OCI-LY1 (cell line): ENCODE data around the gene NSFL1C.
"Not testable (repeated sequence)": the region's sequence is repeated elsewhere in the genome, so short reads cannot be mapped to it uniquely, and the experiment has no call there.

Source experiments
- H2AFZ ChIP-seq: fragments of 200-600 bp; sonication (generic), shearing (Covaris generic); 2 replicates; pipeline ENCODE4 v1.6.0; 2014; ENCODE audit warnings: antibody characterized with exemption, mild to moderate bottlenecking, low read length
- H3F3A ChIP-seq: fragments of 200-600 bp; sonication (generic), shearing (Covaris generic); 2 replicates; pipeline ENCODE4 v1.6.0; 2014; ENCODE audit warnings: mild to moderate bottlenecking, antibody characterized with exemption, low read length, moderate library complexity; ENCODE audit not compliant: insufficient read depth
- H3K27ac ChIP-seq: fragments of 200-600 bp; sonication (generic); 2 replicates; pipeline ENCODE4 v1.5.1; 2014; ENCODE audit warnings: low read length, mixed run types, mild to moderate bottlenecking, low read depth; ENCODE audit not compliant: poor library complexity, severe bottlenecking
- H3K27me3 ChIP-seq: fragments of 200-600 bp; sonication (generic); 2 replicates; pipeline ENCODE4 v1.6.0; 2014; ENCODE audit warnings: antibody characterized with exemption, mild to moderate bottlenecking, low read length, moderate library complexity; ENCODE audit not compliant: insufficient read depth
- H3K36me3 ChIP-seq: fragments of 200-600 bp; sonication (generic); 2 replicates; pipeline ENCODE4 v1.6.1; 2014; ENCODE audit warnings: mild to moderate bottlenecking, antibody characterized with exemption, low read length, moderate library complexity, mixed read lengths; ENCODE audit not compliant: insufficient read depth
- H3K4me1 ChIP-seq: fragments of 200-600 bp; sonication (generic); 2 replicates; pipeline ENCODE4 v1.5.1; 2014; ENCODE audit warnings: mild to moderate bottlenecking, low read length, moderate library complexity; ENCODE audit not compliant: insufficient read depth, severe bottlenecking
- H3K4me2 ChIP-seq: fragments of 200-600 bp; sonication (generic), shearing (Covaris generic); 2 replicates; pipeline ENCODE4 v1.6.1; 2014; ENCODE audit warnings: low read length
- H3K4me3 ChIP-seq: fragments of 200-600 bp; sonication (generic); 2 replicates; pipeline ENCODE4 v1.5.1; 2014; ENCODE audit warnings: low read length, low read depth, mild to moderate bottlenecking, mixed read lengths; ENCODE audit not compliant: poor library complexity, severe bottlenecking
- H3K79me2 ChIP-seq: fragments of 200-600 bp; shearing (Covaris generic); 2 replicates; pipeline ENCODE4 v1.6.1; 2016; ENCODE audit warnings: mixed run types, low read length, mixed read lengths; ENCODE audit not compliant: insufficient read depth
- H3K9ac ChIP-seq: fragments of 200-600 bp; sonication (generic), shearing (Covaris generic); 2 replicates; pipeline ENCODE4 v1.6.1; 2014; ENCODE audit warnings: mild to moderate bottlenecking, low read length, mixed read lengths
- H3K9me2 ChIP-seq: fragments of 200-600 bp; sonication (generic), shearing (Covaris generic); 2 replicates; pipeline ENCODE4 v1.6.1; 2014; ENCODE audit warnings: low read depth, mild to moderate bottlenecking, low read length, mixed read lengths
- H3K9me3 ChIP-seq: fragments of 200-600 bp; shearing (Covaris generic); 2 replicates; pipeline ENCODE4 v1.6.1; 2014; ENCODE audit warnings: low read length, mixed read lengths
- H4K20me1 ChIP-seq: fragments of 200-600 bp; sonication (generic), shearing (Covaris generic); 2 replicates; pipeline ENCODE4 v1.6.0; 2016; ENCODE audit warnings: mild to moderate bottlenecking, low read length; ENCODE audit not compliant: insufficient read depth
- EZH2 ChIP-seq: fragments of 200-600 bp; sonication (generic), shearing (Covaris generic); IDR thresholded peaks from 2 replicates; pipeline ENCODE4 v1.8.0; 2017; ENCODE audit warnings: borderline replicate concordance, mixed run types, mild to moderate bottlenecking, antibody characterized with exemption, low read length, moderate library complexity, mixed read lengths
- TF ChIP-seq, protein P1 (sequence below): fragments of 200-600 bp; sonication (generic), shearing (Covaris generic); IDR thresholded peaks from 2 replicates; pipeline ENCODE4 v1.5.1; 2017; ENCODE audit warnings: mild to moderate bottlenecking, antibody characterized with exemption, low read length, moderate library complexity, mixed read lengths

The NSFL1C gene

DNA sequence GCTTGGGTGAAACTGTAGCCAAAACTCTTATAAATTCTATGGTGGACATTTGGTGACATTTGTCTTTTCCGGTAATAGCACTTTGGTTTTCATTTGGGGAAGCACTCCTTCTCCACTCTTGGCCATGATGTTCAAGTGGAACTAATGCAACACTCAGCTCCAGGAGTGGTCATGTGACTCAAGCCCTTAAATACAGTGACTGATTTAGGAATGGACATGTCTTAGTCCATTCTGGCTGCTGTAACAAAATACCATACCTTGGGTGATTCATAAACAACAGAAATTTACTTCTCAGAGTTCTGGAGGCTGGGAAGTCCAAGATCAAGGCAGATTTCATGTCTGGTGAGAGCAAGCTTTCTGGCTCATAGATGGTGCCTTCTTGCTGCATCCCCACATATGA is 63.0 kb downstream of the NSFL1C start:
- Histone ChIP-seq H3K27me3 (peaks cover 5% of the 10 kb centered on the region; the same call in 1 of the 2 replicates), H3K4me1 (peaks cover 2% of the 10 kb centered on the region), H3K79me2 (no peaks in the 10 kb centered on the region), H4K20me1 (no peaks in the 10 kb centered on the region), H3K27ac (no peak overlapping the region), H3K9me2 (no peaks in the 10 kb centered on the region), H3F3A (no peaks in the 10 kb centered on the region), H3K4me2 (no peak overlapping the region), H3K4me3 (no peak overlapping the region), H3K36me3 (no peaks in the 10 kb centered on the region), H2AFZ (no peak overlapping the region), H3K9me3 (no peaks in the 10 kb centered on the region), H3K9ac (no peak overlapping the region)
- TF ChIP-seq, protein P1, sequence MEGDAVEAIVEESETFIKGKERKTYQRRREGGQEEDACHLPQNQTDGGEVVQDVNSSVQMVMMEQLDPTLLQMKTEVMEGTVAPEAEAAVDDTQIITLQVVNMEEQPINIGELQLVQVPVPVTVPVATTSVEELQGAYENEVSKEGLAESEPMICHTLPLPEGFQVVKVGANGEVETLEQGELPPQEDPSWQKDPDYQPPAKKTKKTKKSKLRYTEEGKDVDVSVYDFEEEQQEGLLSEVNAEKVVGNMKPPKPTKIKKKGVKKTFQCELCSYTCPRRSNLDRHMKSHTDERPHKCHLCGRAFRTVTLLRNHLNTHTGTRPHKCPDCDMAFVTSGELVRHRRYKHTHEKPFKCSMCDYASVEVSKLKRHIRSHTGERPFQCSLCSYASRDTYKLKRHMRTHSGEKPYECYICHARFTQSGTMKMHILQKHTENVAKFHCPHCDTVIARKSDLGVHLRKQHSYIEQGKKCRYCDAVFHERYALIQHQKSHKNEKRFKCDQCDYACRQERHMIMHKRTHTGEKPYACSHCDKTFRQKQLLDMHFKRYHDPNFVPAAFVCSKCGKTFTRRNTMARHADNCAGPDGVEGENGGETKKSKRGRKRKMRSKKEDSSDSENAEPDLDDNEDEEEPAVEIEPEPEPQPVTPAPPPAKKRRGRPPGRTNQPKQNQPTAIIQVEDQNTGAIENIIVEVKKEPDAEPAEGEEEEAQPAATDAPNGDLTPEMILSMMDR = no peak
- TF ChIP-seq EZH2 = no peak

DNA sequence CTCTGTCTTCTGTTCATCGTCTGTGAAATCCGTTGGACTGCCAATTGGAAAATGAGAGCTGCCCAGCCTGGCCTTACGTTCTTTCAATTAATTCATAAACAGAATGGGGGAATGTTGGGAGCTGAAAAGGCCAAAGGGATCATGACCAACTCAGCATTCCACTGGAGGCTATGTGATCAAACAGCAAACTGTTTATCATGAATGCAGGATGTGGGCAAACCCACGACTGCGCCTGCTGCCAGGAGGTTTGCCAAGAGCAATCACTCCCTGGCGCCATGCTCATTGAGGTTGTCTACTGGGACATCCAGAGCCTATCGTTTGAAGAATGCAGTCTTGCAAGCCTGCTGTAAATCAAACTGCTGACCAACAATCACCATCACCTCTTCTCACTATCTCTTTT is 64.5 kb downstream of the NSFL1C start:
- no peak overlapping the region for H2AFZ ChIP-seq
- H3K27me3 ChIP-seq = peaks cover 4% of the 10 kb centered on the region; the same call in 1 of the 2 replicates
- no peaks in the 10 kb centered on the region for H3K9me3 ChIP-seq
- H3K4me1 ChIP-seq = peaks cover 11% of the 10 kb centered on the region
- no peaks in the 10 kb centered on the region for H3K36me3 ChIP-seq
- H3K9ac ChIP-seq = no peak overlapping the region
- no peaks in the 10 kb centered on the region for H3F3A ChIP-seq
- H3K4me2 ChIP-seq = no peak overlapping the region
- no peak for TF ChIP-seq EZH2
- TF ChIP-seq, protein P1 = no peak
- no peaks in the 10 kb centered on the region for H4K20me1 ChIP-seq
- no peak overlapping the region for H3K4me3 ChIP-seq
- H3K79me2 ChIP-seq = no peaks in the 10 kb centered on the region
- H3K27ac ChIP-seq = no peak overlapping the region
- no peaks in the 10 kb centered on the region for H3K9me2 ChIP-seq

DNA sequence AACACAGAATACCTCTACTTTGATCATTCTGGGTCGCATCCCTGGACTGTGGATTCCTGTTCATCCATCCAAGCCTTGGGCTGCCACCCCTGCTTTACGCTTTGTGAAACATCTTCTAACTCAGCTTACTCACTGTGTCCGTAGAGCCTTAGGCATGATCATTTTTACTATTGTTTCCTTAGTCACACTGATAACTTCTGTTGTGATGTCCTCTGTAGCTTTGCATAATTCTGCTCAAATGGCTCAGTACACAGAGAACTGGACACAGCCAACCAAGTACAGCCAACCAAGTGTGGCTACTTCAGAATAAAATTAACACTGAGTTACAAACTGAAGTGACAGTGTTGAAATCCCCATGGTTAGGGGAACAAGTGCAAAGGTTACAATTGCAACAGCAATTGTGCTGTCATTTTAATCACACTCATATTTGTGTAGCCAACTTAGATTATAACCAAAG is 65.2 kb downstream of the NSFL1C start:
- H3K27ac ChIP-seq = no peak overlapping the region
- TF ChIP-seq, protein P1 = no peak
- TF ChIP-seq EZH2 = no peak
- H3K9ac ChIP-seq = no peak overlapping the region
- peaks cover 5% of the 10 kb centered on the region; the same call in 1 of the 2 replicates for H3K27me3 ChIP-seq
- H4K20me1 ChIP-seq = no peaks in the 10 kb centered on the region
- H3K4me2 ChIP-seq = no peak overlapping the region
- H2AFZ ChIP-seq = no peak overlapping the region
- no peaks in the 10 kb centered on the region for H3K9me2 ChIP-seq
- H3K4me3 ChIP-seq = no peak overlapping the region
- no peaks in the 10 kb centered on the region for H3K79me2 ChIP-seq
- H3F3A ChIP-seq = no peaks in the 10 kb centered on the region
- no peaks in the 10 kb centered on the region for H3K9me3 ChIP-seq
- H3K4me1 ChIP-seq = peaks cover 11% of the 10 kb centered on the region
- H3K36me3 ChIP-seq = no peaks in the 10 kb centered on the region

DNA sequence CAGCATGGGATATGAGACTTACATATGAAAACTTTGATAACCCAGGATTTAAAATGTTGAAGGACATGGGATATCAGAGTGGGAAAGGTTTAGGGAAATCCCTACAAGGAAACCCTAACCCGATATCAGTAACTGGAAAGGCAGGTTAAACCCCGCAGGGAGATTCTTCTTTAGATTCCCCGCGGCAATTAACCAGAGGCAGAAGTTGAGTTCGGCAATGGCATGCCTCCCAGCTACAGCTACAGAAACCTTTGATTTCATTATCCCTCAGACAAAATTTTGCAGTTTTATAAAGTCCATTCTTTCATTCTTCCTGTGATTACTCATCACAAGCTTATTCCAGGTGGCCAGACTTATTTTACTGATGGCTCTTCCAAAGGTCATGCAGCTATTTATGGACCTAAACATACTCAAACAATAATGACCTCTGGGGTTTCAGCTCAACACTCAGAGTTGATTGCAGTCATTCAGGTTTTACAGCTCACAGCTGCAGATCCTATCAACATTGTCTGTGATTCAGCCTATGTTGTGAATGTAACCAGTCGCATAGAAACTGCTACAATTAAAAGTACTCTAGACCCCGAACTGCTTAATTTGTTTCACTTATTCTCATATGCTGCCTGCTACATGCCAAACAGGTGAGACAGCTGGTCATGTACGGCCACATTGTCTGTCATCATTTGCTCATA is 66.8 kb downstream of the NSFL1C start:
- H3K27ac ChIP-seq, H3K9ac ChIP-seq, H3K27me3 ChIP-seq, H3K79me2 ChIP-seq, H3K4me2 ChIP-seq, H3K4me3 ChIP-seq, H3K9me3 ChIP-seq, H2AFZ ChIP-seq, H3F3A ChIP-seq, H3K36me3 ChIP-seq, H4K20me1 ChIP-seq, H3K9me2 ChIP-seq: not testable (repeated sequence)
- peaks cover 11% of the 10 kb centered on the region for H3K4me1 ChIP-seq

DNA sequence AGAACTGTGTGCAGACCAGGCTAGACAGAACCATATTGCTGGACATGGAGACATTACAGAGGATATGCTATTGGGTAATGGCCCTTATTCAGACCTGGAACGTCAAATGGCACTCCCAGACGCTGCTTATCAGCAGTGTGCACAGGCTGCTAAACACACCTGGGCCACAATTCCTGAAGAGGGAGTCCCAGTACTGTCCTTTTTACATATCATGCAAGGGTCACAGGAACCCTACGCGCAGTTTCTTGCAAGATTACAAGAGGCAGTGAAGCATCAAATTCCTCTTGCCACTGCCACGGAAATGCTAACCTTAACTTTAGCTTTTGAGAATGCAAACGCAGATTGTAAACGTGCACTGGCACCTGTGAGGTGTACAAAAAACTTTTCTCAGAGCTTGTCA is 68.5 kb downstream of the NSFL1C start:
- H3K4me3 ChIP-seq, H3F3A ChIP-seq, H3K36me3 ChIP-seq, H3K79me2 ChIP-seq, H4K20me1 ChIP-seq, H3K27ac ChIP-seq, H3K9me3 ChIP-seq, H3K4me2 ChIP-seq, H3K27me3 ChIP-seq, H3K9ac ChIP-seq, H2AFZ ChIP-seq, H3K9me2 ChIP-seq: not testable (repeated sequence)
- H3K4me1 ChIP-seq = peaks cover 16% of the 10 kb centered on the region
